Measurements from ENCODE around the gene MAP1LC3B2.

The MAP1LC3B2 gene

DNA sequence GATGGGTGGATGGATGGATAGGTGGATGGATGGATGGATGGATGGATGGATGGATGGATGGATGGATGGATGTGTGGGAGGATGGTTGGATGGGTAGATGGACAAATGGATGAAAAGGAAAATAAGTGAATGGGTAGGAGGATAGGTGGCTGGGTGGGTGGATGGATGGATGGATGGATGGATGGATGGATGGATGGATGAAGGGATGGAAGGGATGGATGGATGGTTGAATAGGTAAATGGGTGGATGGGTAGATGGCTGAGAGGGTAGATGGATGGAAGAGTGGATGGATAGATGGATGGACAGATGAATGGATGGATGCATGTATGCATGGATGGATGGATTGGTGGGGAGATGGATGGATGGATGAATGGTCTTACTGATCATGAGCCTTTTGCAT lies 36.5 kb downstream of the MAP1LC3B2 start:
- no peak for DNase-seq (ENCODE audit: low spot score)

DNA sequence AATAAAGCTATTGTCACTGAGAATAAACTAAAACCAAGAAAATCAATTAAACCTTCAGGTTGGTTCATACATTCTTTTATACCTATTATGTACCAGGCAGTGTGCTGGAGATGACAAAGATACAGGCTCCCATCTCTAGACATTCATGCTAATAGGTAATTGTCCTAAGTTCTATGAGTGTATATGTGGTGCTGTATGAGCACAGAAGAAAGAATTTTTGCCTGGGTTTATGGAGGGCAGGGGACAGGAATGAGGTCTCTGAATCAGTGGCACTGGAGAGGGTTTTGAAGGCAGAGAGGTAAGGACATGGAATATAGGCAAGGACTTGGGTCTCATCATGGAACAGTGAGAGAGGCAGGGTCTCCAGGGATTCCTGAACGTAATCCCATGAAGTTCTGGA lies 38.7 kb downstream of the MAP1LC3B2 start:
- DNase-seq (ENCODE audit: low spot score): no peak

DNA sequence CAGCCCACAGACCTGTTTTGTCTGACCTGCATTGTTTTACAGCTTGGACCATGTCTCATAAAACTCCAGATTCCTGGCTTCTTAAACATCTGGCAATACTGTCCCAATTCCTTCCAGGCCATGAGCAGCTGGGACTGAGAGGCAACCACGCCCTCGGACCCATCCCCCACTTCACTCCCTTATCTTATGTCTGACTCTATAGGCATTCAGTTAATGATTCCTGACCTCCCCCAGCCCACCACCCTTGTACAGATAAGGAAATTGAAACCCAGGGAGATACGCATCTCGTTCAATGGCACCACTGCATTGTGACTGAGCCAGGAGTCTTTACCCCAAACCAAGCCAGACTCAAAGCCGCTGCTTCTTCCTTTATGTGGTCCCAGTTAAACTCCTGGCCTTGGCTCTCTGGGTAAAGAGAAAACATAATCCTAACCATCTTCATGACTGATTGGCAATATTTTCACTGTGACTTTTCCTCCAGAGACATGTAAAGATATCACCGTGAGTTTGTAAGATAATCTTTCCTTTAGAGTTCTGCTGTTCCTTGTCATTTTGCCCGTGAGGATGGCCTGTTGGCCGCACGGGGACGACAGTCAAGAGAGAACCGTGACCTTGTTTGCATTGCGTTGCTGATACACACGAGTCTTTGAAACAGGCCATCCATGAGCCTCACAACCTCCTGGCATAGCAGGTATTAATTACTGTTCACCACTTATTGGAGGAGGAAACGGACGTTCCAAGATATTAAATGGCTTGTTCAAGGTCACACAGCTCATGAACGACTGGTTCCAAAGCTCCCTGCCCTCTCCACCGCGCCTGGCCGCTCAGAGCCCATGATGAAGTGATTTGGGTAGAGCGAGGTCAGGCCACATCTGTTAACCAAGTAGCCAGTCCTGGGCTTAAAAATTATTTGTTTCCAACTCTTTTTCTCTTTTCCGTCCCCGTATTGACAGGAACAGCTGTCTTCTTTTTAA lies 39.4 kb downstream of the MAP1LC3B2 start:
- DNase-seq (ENCODE audit: low spot score): no peak

DNA sequence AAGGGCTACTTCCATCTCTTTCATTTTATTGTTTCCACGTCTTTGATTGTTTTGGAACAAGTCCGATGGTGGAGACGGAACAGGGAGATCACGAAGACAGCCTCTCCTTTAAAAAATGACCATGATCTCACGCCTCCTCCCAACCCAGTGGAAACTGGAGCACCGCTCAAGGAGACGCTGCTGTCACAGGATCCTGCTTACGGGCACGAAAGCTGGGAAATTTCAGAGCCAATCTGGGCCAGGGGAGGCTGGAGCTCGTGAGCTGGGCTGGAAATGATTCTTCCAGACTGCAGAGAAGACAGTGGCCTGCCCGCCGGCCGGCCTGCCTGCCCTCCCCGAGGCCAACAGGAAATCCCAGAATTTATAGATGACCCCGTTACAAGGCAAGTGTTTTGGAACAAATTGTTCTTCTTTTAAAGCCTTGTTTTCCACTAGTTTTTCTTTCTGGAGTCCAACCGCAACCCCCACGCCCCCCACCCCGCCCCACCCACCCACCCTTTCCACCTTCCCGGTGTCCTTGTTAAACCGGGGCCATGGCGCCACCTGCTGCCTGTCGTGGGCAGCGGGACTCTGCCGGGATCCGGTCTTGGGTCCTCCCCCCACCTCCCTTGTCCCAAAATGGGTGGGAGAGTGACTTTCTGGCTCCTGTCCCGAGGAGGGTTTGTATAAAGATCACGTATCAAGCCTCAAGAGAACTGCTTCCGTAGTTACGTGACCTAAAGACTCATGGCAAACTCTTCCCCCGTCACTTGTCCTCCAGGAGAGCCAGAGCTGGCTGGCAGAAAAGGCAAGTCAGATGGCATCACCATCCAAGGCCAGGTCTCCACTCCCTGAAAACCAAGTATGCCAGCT lies 40.3 kb downstream of the MAP1LC3B2 start:
- peak; percentile 30 for DNase-seq (ENCODE audit: low spot score)

DNA sequence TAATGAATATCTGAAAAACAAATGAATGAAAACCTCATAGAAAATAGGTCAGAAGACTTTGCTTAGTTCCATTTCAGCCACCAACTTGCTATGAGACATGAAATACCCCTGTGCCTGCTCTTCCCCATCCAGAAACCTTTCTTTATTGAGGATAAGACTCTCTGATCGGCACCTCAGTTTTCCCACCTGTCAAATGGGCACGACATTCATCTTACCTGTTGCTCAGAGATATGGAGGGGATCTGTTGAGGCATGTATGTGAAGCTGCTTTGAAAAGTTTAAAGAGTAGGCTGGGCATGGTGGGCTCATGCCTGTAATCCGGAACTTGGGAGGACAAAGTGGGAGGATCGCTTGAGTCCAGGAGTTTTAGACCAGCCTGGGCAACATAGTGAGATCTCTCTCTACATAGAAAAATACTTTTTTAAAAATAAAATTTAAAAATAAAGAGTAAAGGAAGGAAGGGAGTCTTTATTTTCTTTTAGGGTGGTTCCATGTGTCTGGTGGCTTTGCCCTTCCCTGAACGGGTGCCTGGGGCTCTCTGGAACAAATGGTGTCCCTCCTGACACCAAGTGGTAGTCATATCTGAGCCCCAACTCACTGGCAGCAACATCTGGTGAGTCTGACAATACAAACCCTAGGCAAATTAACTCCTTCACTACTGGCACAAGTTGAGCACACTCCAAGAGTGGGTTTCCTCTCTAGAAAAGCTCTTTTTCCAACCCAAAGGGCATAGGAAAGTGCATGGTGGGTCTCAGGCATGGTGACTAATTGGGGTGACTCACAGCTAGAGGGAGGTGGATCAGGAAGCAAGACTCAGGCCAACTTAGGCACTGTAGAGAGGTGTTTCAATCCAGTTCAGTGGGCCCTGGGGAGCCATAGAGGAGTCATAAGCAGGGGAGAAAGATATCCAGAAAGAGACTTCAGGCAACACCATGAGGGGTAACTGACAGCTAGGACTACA lies 42.1 kb downstream of the MAP1LC3B2 start:
- DNase-seq (ENCODE audit: low spot score): peak; percentile 54

DNA sequence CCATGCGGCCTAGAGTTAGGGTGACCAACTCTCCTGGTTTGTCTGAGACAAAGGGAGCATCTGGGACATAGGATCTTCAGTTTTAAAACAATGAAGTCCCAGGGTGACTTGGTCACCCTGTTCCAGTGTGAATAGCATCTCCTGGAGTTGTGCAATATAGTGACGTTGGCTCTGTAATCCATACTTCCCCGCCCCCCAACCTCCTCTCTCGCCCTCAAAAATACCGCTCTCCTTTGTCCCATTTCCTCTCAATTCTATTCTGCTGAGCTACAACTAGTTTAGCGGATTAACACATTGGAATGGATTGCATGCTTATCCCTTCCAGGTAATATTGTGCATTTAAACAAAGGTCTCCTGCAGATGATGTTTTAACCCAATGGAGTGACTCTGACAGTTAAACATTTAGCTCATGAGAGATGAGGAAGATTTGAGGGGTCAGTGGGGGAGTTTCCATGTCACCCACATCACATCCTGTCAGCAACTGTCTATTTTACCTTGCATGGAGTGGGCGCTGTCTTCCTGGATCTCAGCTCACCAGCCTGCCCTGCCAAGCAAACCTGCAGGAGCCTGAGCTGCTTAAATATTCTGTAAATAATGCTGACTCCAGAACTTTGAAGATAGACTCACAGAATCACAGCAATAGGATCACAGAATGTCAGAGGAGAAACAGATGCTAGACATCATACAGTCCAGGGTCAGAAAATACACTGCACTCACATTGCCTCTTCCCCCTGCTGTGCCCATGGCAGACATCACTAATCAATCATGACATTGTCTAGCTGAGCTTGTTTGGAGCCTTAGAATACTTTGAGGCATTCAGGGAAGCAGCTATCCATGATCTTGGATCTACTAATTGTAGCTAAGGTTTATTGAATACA lies 43.0 kb downstream of the MAP1LC3B2 start:
- DNase-seq (ENCODE audit: low spot score): no peak

DNA sequence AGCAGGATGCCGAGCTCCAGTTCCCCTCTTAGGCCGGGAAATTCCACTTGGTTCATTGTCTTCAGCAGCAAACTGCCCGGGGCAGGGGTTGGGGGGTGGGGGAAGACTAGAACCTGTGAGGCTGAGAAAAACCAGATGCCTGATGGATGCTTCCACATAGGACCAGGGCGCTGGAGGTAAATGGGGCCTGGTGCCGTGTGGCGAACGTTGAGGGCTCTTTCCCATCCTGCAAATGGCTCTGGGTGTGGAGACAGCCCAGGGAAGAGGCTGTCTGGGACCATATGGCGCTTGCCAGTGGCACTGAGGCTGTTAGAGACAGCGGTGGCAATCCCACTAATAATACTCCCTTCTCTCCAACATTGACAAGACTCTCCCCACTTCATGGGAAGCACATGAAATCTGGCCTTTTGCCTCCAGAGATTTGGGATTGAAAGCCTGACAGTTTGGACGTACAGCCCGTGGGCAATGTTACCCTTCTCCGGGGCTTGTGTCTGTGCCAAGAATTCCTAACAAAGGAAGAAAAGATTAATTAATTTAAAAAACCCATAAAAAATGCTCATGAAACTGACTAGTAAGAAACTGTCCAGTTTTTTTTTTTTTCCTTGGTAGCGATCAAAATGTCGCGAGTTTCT lies 44.5 kb downstream of the MAP1LC3B2 start:
- DNase-seq (ENCODE audit: low spot score): no peak

DNA sequence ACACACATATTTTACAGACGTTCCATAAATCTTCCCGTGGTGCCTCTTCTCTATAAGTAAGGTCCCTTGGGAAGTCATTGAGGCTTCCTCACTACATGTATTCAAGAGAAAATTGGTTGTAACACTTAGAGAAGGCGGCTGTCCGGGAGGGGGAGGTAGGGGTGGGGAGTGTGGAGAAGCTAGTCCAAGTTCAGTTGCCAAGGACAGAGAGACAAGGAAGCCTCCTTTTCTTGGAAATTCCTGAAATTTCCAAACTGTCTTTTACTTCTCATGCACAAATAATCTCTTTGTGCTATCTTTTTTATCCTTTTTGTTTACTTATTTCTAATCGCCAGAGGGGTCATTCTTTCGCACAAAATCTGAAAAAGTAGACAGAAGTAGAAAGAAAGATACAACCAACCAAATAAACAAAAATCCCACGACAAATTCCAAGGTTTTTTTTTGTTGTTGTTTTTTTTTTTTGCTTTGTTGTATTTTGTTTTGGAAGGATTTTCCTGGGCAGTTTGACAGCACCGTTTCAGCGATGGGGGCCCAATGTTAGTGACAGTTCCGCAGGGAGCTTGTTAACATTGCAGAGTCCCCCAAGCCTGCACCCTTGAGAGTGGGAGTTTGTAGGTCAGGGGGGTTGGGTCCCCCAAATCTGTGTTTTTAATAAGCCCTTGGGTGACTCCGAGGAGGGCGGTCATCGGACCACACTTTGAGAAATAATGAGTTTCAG lies 45.2 kb downstream of the MAP1LC3B2 start:
- DNase-seq (ENCODE audit: low spot score): no peak

DNA sequence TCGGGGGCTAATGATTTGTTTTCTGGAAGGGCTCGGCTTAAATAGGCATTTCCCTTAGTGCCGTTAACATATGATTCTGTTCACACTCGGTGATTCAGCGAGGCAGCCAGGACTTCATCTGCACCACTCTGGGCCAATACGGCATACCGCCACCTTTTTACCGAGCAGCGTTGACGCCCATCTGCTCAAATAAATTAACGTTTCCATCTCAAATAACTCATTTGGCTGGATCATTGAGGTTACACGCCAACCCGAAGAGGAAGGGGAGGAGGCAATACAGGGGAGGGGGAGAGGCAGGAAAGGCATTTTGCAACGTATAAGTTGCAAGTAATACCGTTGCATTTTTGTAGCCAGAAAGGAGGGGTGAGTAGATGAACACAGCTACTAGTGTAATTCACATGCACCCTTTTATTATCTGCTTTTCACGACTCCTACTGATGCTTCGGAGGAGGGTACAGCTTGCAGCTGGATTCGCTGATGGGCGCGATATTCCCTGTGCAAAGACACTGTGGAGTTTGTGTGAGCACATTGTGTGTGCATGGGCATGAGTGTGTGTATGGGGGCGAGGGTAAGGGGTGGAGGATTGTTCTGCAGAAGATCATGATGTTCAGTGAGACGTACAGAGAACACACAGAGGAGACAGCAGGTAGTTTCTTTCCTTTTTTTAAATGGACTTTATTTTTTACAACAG lies 45.9 kb downstream of the MAP1LC3B2 start:
- no peak for DNase-seq (ENCODE audit: low spot score)

DNA sequence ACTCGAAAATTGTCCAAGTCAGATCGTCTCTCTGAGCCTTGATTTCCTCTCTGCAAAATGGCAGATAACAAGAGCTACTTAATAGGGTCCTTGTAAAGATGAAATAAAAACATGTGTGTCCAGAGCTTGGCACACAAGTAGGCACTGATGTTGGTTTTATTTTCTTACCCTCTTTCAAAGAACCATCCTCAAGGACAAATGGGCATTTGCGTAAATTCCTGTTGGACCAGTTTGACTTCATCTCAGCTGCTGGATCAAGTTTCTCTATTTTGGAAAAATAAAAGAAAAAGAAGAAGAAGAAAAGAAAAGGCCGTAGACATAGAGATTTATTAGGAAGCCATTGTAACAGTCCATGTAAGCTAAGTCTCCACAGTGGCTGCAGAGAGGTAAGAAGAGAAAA lies 47.2 kb downstream of the MAP1LC3B2 start:
- no peak for DNase-seq (ENCODE audit: low spot score)

DNA sequence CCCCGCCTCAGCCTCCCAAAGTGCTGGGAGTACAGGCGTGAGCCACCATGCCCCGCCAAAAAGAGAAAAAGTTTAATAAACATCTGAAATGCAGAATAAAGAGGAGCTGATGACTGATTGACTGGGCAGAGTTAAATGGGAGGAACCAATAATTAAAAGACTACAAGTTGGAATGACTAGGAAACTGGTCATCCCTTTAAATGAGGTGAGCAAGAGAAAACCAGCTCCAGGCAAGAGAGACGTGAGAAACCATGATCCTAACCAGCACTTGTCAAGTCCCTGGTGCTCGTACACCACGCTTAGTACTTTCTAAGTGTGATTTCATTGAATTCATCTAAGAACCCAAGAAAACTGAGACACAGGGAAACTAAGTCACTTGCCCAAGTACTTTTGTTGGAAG lies 47.9 kb downstream of the MAP1LC3B2 start:
- DNase-seq (ENCODE audit: low spot score): no peak

DNA sequence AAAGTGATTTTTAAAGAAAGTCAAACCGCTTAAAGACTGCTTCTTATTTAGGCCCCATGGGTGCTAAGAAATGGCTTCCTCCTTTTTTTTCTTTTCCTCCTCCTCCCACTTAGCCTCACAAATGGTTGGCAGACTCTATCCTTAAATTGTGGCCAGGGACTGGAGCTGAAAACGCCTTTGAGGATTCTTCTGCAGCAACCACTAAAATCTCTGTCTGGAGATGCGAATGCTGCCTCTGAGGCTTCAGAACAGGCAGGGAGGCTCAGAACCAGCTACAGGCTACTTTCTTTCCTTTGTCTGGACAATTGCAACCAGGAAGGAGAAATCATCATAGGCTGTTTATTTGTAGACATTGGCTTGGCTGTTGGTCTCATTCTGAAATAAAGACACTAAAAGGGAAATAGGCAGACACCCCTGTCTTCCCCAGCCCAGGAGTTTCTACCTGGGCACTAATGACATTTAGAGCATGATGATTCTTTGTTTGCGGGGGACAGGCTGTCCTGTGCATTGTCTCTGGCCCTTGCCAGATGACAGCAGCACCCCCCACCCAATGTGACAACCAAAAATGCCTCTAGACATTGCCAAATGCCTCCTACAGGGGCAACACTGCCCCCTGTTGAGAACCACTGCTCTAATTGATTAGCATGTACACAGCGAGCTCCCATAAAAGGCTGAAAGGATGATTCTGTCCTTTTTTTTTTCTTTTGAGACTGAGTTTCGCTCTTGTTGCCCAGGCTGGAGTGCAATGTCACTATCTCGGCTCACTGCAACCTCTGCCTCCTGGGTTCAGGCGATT lies 50.3 kb downstream of the MAP1LC3B2 start:
- DNase-seq (ENCODE audit: low spot score): no peak

DNA sequence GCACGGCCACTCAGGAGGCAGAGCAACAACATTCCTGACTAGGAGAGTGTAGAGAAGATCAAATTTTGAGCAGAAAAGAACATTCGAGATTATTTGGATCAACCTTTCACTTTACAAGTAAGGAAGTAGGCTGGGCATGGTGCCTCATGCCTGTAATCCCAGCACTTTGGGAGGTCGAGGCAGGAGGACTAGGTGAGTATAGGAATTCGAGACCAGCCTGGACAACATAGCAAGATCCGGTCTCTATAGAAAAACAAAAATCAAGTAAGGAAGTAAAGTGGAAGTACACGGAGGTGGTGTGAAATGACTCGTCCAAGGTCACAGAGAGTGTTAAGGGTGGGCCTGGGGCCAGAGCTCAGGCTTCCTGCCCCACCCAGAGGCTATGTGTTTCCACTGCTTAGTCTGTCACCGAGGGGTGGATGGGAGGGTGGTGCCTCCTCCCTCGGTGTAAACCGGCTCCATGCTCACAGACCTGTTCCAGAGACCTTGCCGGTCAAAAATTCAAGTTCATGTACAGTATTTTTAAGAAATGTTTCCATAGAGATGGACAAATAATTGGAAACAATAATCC lies 51.9 kb downstream of the MAP1LC3B2 start:
- no peak for DNase-seq (ENCODE audit: low spot score)

DNA sequence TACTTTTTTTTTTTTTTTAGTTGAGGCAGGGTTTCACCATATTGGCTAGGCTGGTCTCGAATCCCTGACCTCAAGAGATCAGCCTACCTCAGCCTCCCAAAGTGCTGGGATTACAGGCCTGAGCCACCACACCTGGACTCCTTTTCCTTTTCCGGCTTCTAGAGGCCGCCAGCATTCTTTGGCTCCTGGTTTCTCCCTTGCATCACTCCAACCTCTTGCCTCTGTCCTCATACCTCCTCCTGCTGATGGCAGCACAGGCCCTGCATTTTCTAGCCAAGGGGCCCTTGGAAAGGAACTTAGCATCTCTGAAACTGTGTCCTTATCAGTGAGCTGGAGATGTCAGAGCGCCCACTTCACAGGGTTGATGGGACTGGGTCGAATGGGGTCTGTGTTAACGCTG lies 53.3 kb downstream of the MAP1LC3B2 start:
- DNase-seq (ENCODE audit: low spot score): no peak

DNA sequence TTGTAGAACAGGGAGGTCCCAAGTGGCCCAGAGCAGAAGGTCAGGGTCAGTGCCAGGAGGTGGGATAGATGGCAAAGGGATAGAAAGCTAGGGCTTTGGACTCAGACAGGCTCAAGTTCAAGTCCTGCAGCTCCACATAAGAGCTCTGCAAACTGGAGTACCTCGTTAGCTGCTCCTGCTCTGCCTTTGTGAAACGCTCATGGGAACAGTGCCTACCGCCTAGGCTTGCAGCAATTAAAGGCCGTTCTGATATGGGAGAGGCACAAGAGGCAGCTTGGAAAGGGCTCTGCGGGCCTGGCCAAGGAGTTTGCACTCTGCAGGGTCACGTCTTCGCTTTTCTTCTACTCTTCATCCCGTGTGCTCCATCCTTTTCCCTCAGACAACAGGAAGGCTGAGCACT lies 54.1 kb downstream of the MAP1LC3B2 start:
- DNase-seq (ENCODE audit: low spot score): no peak

DNA sequence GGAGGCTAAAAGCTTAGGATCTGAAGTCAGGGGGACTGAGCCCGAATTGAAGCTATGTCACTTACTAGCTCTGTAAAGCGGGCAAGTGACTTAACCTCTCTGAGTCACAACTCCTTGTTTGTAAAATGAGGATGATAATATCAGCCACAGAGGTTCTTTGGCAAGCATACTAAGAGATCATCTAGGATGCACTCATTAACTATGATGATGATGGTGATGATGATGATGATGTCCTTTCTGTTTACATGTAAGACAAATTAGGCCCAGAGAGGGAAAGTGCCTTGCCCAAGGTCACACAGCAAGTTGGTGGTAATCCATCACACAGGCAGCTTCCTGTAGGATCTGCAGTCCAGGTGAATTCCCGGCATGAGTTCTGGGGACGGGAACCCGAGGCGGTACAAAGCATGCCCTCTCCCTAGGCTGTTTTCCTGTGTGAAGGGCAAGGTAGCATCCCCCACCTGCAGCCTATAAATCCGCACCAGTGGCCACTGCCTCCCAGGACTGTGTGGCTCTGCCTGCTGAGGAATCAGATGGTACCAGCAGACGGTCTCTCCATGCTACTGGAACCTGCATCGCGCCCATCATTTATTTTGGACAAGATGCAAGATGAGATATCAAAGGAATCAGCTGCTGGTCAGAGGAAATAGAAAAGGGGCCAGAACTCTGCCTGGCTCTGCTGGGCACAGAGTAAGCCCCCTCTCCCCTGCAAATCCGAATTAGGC lies 55.2 kb downstream of the MAP1LC3B2 start:
- no peak for DNase-seq (ENCODE audit: low spot score)

Measured in RKO (cell line).